HG02642 (cell line): ENCODE results near the gene MOB3B.
"Not testable (repeated sequence)": the region's sequence is repeated elsewhere in the genome, so short reads cannot be mapped to it uniquely, and the experiment has no call there.

Experiments
- ATAC-seq: cut with Tn5 transposase; IDR thresholded peaks from one replicate; pipeline ENCODE4 v1.9.1; 2021; ENCODE audit warnings: mild to moderate bottlenecking; ENCODE audit not compliant: unreplicated experiment, poor library complexity

Gene MOB3B

DNA sequence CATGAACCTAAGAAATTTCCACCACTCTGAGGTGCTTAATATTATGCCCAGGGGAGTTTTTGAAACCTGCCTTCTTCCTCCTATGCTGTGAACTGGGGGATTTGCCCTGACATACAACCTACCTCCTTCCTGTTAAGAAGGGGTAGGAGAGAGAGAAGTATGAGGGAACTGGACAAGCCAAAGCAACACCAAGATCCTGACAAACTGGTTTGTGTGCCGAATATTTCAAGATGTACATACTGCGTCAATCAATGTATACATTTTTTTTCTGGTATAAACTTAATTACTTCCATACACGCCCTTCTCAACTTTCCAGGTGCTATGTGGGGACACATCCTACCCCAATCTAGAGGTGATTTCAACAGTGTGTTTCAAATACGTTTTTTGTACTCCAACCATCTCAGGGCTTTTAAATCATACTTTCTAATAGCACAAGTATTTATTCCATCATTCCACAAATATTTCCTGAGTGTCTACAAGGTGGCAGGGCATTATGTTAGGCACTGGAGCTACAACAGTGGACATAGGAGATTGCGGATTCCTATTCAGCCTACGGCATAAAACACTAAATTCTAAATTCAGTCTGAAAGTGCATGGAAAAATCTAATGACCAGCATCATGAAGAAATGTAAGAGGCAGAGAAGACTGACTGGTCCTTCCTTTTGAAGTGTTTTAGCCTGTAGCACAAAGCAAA, 75.6 kb downstream of the MOB3B start:
- ATAC-seq: no peak

DNA sequence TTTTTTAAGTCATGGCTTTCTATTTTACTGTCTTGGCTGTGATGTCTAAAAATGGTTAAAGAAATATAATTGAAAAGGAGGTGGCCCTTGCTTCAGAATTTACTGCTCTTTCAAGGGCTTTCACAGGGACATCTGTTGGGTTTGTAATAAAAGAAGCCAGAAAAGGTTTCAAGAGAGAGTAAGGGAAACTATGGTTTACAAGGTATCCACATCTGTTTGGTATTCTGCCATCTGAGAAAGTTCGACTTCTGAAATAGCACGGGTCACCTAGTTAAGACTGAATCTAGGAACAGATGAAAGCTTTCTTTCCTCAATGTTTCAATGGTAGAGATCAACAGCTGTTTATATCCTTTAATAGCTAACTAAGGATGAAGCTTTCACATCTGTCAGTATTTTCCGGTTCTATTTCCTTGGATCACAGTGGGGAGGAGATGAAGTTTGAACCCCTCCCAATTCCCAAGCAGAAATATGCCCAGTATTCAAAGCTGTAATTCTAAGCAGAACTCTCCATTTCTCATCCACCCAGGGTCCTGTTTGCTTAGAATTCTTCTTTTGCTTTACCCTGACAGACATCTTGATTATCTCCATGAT, 78.3 kb downstream of the MOB3B start:
- ATAC-seq: no peak

DNA sequence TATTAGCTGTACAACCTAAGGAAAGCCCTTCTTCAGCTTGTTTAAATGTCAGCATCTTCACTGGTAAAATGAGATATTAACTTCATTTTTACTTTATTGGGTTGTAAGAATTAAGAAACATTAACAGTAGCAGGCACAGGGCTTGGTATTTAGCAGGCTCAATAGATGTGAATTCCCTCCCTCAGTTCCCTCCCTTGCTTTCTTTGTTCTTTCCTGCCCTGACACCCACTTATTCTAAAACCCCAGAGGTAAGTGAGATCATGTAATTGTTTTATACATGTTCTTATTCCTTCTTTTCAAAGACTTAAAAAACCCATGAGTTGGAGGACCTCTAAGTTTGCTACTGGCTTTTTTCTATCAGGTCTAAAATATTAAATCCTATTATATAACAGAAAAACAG, 78.9 kb downstream of the MOB3B start:
- ATAC-seq: no peak

DNA sequence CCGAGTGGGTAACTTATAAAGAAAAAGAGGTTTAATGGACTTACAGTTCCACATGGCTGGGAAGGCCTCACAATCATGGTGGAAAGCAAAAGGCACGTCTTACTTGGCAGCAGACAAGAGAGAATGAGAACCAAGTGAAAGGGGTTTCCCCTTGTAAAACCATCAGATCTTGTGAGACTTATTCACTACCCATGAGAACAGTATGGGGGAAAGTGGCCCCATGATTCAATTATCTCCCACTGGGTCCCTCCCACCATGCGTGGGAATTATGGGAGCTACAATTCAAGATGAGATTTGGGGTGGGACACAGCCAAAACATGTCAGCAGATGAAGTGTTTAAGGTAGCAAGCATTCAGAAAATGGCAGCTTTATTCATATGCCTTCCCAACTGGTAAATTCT, 81.3 kb downstream of the MOB3B start:
- not testable (repeated sequence) for ATAC-seq

DNA sequence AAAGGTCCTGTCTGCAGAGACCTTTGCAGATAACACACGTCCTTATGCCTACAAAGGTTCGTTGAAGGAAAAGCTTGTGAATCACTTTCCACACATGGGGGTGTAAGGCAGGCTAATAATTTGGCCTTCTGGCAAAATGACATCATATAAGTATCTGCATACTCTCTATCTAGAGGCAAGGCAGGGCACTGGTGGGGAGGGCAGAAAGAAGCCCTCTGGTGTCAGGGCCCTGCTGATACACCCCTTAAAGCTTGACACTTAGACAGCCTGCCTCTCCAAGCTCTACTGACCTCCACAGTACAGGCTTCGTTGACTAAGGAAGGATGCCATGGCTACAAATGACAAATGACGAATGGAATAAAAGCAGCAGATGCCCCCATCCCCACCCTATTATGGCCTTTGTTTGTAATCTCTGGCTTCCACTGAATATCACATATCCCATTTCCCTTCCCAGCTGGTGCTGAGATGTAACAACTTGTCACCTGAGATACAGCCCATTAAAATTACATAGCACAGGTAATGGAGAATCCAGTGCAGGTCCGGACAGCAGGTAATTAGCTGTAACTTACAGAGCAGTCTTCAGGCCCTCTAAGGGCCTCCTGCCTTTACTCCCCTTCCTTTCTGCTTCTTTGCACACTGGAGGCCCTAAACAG, 82.5 kb downstream of the MOB3B start:
- no peak for ATAC-seq

DNA sequence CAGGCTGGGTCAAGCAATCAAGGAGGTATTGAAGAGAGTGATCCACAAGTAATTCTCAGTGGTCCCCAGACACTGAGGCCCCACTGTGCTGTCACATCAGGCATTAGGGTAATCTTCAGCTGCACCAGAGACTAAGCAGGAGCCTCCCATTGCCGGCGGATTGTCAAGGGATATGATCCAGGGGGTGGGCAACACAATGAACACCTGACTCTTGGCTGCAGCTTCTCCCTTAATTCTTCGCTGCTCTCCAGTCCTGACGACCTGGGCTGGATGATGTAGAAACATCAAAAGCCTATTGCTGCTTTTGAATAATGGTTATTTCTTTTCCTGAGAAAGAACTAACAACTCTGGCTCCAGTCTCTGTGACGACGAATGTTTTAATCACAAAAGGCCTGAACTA, 83.9 kb downstream of the MOB3B start:
- ATAC-seq: no peak

DNA sequence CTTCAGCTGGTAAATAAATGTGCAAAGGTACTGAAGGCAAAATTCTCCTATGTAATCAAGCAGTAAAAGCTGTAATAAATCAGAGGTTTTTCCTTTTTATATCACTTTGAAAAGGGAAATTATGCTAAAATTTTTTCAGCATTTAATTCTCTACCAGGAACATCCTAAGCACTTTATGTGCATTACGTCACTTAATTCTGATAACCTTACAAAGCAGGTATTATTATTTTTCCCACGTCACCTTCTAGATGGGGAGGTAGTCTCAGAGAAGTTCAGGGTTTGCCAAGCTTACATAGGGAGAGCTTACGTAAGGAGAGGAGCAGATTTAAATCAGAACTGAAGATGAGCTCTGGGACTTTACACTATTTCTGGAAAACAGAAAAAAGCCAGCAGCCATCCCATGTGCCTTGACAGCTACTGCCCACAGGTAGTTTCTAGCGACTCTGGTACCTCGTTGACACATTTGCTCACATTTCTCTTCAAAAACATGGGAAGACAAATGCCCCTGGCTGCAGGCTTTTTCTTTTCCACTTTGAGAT, 84.5 kb downstream of the MOB3B start:
- ATAC-seq: no peak

DNA sequence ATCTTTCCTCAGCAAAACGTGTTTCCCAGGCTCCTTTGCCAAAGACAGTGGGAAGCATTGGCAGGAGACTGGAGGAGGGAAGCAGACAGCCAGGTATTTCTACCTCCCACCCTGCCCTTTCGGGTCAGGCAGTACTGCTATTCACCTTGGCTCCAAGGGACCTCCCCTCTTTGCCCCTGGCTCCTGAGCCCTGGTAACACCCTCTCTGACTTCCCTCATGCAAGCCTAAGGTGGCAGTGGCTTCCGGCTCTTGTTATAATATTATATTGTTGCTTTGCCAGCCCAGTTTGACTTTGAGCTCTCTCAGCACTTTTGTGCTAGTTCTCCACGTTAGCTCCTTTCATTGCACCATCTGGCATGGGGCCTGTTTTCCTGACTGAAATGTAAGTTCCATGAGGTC, 87.2 kb downstream of the MOB3B start:
- no peak for ATAC-seq

DNA sequence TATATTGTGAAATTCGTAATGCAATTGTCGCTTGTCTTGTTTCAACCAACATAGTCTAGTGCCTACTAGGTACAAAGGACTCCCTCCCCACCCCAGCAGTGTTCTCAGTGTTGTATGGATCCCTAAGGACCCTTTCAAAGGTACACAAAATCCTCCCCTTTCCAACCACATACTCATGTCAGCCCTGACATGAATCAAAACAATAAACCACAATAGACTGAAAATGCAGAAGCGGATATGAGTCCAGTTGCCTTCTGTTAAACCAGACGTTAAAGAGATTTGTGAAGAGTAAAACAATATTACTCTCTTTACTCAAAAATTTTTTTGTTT, 87.9 kb downstream of the MOB3B start:
- ATAC-seq: peak; percentile 96

DNA sequence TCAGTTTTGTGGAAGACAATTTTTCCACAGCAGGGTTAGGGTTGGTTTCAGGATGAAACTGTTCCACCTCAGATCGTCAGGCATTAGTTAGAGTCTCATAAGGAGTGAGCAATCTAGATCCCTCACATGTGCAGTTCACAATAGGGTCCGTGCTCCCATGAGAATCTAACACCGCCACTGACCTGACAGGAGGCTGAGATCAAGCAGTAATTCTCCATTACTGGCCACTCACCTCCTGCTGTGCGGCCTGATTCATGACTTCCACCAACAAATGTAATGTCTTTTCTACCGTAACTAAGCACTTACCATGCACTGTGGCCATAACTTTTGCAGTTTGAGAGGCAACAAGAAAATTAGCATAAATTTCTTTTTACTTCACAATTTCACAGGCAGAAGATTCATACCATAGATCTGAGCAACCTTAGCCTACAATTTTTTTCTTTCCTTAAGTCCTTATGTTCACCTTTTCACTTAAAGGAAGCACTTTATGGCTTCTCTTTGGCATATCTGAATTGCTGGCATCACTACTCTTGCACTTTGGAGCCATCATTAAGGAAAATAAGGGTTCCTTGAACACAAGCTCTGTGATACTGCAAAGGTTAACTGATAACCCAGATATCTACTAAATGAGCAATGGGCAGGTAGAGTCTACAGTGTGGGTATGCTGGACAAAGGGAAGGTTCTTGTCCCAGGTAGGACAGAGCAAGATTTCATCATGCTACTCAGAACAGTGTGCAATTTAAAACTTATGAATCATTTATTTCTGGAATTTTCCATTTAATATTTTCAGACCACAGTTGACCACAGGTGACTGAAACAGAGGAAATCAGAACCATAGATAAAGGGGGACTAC, 88.5 kb downstream of the MOB3B start:
- no peak for ATAC-seq

DNA sequence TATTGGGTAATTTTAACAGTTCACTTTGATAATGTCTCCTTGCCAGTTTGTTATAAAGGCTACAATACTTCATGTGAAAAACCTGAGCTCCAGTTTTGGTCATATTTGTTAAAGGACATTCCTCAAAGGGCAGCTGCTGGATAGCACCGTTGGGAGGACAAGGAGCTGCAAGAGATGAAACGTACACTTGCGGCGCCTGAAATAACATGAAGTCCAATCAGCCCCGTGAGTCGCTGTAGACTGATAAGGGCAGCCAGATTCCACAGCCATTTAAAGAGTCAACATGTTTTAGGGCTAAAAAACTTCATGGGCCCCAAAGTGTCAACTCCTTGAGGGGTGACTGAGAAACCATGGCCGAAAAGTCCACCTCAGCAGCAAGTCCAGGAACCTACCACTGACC, 91.1 kb downstream of the MOB3B start:
- ATAC-seq: no peak

DNA sequence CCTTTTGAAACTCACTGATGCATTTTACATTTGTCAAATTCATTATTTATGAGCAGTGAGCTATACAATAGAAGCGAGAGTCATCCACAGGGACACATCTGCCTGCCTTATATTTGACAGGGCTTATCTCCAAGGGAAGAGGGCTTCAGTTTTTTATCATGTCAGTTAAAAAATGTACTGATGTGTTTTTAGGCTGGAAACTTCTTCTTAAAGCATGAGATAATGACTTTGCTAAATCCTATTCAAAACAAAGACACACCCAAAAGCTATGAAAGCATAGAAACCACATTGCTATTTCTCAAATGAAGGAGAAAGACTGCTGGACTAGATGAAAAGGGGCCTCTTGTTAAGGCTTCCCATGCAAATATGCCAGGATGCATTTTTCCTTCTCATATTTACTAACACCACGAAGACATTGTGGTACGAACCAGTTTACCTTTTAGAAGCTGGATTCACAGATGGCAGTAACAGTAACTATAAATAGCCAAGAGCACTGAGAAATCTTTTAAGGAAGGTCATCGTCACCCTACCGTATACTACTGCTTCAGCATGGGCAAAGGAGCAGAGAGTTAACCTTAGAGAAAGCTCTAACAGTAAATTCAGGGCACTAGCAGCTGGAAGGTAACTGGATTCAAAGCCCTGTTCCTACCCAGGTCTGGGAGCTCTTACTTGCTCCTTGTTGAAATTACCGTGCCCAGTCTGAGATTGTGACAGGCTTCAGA, 91.8 kb downstream of the MOB3B start:
- no peak for ATAC-seq

DNA sequence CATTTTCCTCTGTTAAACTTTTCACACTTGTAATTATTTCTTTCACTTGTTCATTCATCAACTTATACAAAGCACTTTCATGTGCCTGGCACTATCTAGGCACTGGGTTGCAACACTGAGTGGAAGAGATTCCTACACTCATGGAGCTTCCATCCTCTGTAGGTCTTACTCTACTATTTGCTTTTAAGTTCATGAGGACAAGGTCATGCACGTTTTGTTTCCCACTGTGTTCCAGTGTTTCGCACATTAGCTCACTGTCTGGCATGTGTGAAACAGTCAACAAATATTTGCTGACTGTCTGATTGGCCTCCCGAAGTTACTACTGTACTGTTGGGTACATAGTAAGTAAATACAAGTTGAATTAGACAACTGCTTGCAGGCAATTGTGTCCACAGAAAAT, 93.4 kb downstream of the MOB3B start:
- no peak for ATAC-seq

DNA sequence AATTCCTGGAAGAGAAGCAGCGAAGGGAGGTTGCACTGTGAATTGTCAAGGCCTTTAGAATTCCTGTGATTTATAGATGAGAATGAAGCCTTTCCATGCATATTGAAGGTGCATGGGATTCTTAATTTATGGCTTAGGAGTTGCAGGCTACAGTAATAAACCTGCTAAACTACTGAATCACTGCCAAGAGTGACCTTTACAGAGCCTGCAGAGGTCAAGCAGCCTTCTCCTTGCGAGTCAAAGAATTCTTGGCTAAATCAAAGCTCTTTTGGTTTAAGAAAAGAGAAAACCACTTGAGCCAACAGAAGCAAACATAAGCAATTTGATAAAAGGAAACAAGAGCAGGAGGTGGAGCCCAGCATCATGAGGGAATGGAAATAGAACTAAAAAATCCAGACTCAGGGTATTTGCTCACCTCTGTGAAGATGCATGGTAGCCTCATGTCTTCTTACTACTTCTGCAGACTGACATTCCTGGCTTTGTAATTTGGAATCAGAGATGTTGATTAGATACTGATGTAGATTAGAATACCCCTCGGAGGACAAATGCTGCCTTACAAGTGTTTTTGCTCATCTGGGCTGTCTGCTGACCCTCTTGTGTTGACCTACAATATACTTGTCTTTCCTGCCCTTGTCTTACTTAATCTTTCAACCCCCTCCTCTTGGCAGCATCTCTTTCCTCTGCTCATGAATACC, 95.8 kb downstream of the MOB3B start:
- ATAC-seq: no peak

DNA sequence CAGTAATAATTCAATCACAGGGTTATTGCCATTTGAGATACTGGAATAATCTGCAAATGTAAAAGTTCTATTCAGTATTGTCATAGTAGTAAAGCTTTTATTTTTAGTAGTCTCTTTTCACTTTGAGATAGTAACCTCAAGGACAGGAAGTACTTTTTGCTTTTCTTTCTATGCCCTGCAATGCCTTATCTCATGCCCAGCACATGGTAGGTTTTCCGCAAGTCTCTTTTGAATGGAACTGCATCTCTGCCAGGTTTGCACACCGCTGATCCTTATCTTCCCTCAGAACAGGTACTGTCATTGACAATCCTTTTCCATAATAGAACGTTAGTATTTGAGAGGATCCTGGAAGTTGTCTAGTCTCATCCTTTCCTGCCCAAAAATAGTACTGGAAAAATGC, 97.3 kb downstream of the MOB3B start:
- no peak for ATAC-seq

DNA sequence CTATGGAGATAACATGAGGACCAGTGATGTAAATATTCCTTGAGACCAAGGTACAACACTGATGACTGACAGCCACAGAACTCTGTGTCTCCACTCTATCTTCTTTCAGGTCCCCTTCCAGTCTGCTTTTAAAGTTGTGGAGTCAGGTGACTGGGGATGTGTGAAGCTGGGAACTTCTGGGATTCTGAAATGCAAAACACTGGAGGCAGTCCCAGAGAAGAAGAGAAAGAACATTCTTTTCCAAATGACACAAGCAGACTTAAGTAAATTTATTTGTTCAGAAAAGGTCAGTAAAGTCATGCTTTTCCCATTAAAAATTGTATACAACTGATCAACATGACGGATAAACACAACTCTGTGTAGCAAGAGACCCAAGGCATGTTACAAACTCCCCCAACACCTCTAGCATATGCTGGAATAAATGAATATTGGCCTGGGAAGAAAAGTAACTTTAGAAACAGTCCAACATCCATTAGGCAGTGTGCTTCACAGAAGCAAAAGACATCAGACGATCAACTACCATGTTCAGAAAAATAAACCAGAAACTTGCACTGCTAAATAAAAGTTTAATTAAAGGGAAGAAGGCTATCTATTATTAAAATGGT, 98.0 kb downstream of the MOB3B start:
- ATAC-seq: no peak

DNA sequence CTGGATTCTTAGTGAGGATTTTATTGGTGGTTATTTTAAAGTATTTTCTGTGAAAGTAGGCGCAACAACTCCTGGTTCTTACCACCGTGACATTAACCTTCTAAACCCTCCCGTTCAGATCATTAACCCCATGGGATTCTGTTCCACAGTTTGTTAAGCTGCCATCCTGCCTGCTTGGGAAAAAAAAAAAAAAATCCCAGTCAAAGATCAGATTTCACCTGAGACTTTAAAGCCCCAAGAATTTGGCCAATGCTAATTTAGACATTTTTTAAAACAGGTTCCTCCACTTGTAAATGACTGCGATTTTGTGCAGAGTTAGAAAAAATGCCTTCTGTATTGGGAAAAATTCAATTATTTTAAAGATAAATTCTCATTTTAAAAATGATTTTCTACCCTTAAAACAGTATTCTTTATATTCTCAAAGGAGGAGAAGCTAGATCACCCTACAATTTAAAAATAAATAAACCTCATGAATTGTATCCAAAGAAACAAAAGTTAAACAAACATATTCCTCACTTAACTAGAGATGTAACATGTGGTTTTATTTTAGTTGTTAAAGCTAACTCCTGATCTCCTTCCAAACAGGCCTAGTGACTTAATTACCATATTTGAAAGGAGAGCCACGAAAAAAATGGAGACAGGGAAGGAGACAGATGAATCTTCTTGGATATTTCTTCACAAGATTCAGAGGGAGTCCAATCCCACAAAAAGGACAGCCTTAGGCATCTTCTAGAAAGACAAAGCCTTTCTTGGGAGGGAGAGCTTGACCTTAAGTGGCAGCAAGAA, 98.7 kb downstream of the MOB3B start:
- no peak for ATAC-seq

DNA sequence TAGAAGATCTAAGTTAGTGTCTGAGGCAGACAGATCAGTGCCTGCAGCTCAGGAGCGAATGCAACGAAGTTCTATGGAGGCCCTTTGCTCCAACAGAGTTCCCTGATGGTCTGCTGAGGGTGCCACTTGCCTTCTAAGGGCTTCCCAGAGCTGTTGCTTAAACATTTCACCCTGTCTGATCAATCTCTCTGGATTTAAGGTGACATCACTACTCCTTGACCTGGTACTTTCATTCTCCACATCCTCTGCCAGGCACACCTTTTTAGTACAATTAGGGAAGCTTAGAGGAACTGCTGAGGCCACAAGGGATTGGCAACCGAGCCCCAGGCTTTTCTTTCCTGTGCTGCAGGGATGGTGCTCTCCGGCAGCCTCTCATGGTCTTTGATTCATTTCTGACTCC, 99.7 kb downstream of the MOB3B start:
- no peak for ATAC-seq

DNA sequence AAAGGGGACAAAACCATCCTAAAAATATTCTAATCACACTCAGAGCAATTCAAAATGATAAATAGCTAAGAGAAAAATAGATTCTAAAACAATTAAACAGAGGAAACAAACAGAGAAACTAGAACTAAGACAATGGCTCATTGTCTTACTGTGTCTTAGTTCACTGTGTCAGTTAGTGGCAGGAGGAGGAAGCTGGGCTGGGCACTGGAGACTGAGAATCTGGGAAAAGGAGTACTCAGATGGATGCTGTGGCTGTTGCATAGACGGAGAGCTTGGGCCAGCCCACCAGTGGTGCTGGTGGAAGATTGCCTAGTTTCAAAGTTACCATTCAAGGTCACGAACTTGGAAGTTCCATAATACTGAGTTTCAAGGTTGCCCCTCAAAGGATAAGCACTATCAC, 100.2 kb downstream of the MOB3B start:
- ATAC-seq: no peak
